ENCODE measurements around the gene TEX29. TPM values are rescaled to one million over a fixed set of nuclear protein-coding genes. Genes with fewer than 3 reads are reported as not detected.

Gene TEX29
- total RNA-seq, 1 experiment from 2014 or later: 0.45 TPM

DNA sequence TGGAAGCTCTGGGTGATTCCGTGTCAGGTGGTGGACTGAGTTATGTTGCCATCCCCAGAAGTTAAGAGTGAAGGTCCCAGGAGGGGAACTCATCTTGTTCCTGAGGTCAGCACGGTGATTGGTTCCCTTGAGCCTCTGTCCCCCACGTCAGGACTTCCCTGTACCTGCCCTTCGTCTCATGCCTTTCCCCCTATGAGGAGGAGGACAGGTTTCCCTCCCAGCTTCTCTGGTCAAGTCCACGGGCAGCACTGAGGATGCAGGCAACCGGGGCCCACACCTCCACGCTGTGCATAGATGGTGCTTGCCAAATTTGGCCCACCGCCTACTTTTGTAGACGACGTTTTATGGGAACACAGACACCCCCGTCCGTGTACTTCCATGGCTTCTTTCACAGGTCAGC is 42.7 kb downstream of the TEX29 start:
- CTCF ChIA-PET: no interaction called here
- no peak for DNase-seq (ENCODE audit: low spot score)
- H3K27me3 ChIP-seq (replicated peaks; ENCODE audit: insufficient read depth, low read depth, low read length, poor library complexity): peaks cover 4% of the 10 kb centered on the region
- POLR2A ChIA-PET (ENCODE audit: low non-redundant PET): no interaction called here
- intact Hi-C loops (cut with micrococcal nuclease; ENCODE audit: unreplicated experiment): no loop called here
- BruUV-seq (replicated peaks): no TSS peak
- H3K9me3 ChIP-seq (ENCODE audit: low read depth, low read length, poor library complexity, severe bottlenecking): no peaks in the 10 kb centered on the region
- no peaks in the 10 kb centered on the region for H3K36me3 ChIP-seq (ENCODE audit: insufficient read depth, low read length, poor library complexity, severe bottlenecking)
- no peak overlapping the region for H3K4me3 ChIP-seq (ENCODE audit: low read depth, low read length, poor library complexity, severe bottlenecking)
- H3K27ac ChIP-seq (ENCODE audit: low read depth, low read length, poor library complexity, severe bottlenecking): no peak overlapping the region
- TF ChIP-seq EZH2 (IDR thresholded peaks at IDR 0.05; ENCODE audit: borderline replicate concordance, low read depth, low read length, poor library complexity, severe bottlenecking): no peak
- no peak for TF ChIP-seq CTCF (conservative IDR thresholded peaks at IDR 0.05; ENCODE audit: low read depth, low read length)
- H3K4me1 ChIP-seq (ENCODE audit: insufficient read depth, low read length, poor library complexity, severe bottlenecking): no peaks in the 10 kb centered on the region

DNA sequence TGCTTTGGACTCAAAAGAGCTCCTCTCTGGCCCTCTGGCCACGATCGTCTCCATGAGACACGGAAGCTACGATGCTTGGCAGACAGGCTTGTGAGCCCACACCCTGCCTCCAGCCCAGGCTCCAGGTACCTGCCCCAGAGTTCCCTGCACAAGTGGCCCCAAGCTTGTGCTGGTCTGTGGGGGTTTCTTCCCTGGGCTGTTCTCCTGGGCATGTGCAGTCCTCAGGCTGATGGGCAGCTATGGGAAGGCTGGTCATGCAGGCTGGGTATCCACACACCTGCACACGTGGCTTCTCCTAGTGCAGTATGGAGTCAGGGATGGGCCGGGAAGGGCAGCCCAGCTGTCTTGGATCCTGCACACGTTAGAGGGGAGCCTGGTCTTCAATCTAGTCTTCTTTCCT is 43.1 kb downstream of the TEX29 start:
- no peaks in the 10 kb centered on the region for H3K36me3 ChIP-seq (ENCODE audit: insufficient read depth, low read length, poor library complexity, severe bottlenecking)
- H3K27me3 ChIP-seq (replicated peaks; ENCODE audit: insufficient read depth, low read depth, low read length, poor library complexity): peaks cover 4% of the 10 kb centered on the region
- no peak overlapping the region for H3K4me3 ChIP-seq (ENCODE audit: low read depth, low read length, poor library complexity, severe bottlenecking)
- BruUV-seq (replicated peaks): no TSS peak
- H3K9me3 ChIP-seq (ENCODE audit: low read depth, low read length, poor library complexity, severe bottlenecking): no peaks in the 10 kb centered on the region
- ChIA-PET CTCF (no interaction called here), POLR2A (ENCODE audit: low non-redundant PET) (no interaction called here)
- no peaks in the 10 kb centered on the region for H3K4me1 ChIP-seq (ENCODE audit: insufficient read depth, low read length, poor library complexity, severe bottlenecking)
- no peak for DNase-seq (ENCODE audit: low spot score)
- TF ChIP-seq EZH2 (IDR thresholded peaks at IDR 0.05; ENCODE audit: borderline replicate concordance, low read depth, low read length, poor library complexity, severe bottlenecking) (no peak), CTCF (conservative IDR thresholded peaks at IDR 0.05; ENCODE audit: low read depth, low read length) (no peak)
- intact Hi-C loops (cut with micrococcal nuclease; ENCODE audit: unreplicated experiment): no loop called here
- no peak overlapping the region for H3K27ac ChIP-seq (ENCODE audit: low read depth, low read length, poor library complexity, severe bottlenecking)

DNA sequence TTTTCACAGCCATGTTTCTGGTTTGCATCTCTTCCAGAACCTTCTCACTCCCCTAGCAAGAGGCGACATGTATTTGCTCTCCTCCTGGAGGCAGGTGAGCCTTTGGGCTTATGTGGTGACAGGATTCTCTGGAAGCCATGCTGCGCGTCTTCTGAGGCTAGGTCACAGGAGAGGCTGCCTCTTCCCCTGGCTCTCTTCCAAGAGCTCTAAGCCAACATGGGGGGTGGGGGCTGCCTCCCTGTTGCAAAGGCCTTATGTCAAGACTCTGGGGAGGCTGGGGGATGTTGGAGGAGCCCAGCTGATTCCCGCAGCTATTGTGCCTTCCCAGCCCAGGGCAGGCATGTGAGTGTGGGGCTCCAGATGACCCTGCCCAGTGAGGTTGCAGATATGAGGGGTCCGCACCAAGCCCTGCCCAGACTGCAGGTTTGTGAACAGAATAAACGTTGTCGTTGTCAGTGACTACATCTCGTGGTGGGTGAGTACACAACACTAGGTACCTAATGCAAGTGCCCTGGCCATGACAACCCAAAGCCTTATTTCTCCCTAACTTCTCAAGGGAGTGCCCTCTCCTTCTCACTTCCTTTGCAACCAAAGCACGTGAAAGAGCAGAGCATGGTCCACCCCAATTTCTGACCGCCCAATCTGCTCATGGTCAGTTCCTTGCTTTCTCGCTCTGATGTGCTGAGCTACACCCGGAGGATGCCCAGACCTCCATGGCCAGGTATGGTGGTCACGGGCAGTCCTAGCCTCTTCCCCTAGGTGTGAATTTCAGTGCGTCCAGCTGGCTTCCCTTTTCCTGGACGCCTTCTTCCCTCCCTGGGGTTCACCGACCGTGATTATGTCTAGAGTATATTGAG is 44.9 kb downstream of the TEX29 start:
- intact Hi-C loops (cut with micrococcal nuclease; ENCODE audit: unreplicated experiment): no loop called here
- H3K27ac ChIP-seq (ENCODE audit: low read depth, low read length, poor library complexity, severe bottlenecking): no peak overlapping the region
- H3K9me3 ChIP-seq (ENCODE audit: low read depth, low read length, poor library complexity, severe bottlenecking): no peaks in the 10 kb centered on the region
- BruUV-seq (replicated peaks): no TSS peak
- no peak for DNase-seq (ENCODE audit: low spot score)
- no peaks in the 10 kb centered on the region for H3K4me1 ChIP-seq (ENCODE audit: insufficient read depth, low read length, poor library complexity, severe bottlenecking)
- H3K27me3 ChIP-seq (replicated peaks; ENCODE audit: insufficient read depth, low read depth, low read length, poor library complexity): peaks cover 4% of the 10 kb centered on the region
- CTCF ChIA-PET: no interaction called here
- H3K36me3 ChIP-seq (ENCODE audit: insufficient read depth, low read length, poor library complexity, severe bottlenecking): no peaks in the 10 kb centered on the region
- H3K4me3 ChIP-seq (ENCODE audit: low read depth, low read length, poor library complexity, severe bottlenecking): no peak overlapping the region
- TF ChIP-seq EZH2 (IDR thresholded peaks at IDR 0.05; ENCODE audit: borderline replicate concordance, low read depth, low read length, poor library complexity, severe bottlenecking) (no peak), CTCF (conservative IDR thresholded peaks at IDR 0.05; ENCODE audit: low read depth, low read length) (no peak)
- POLR2A ChIA-PET (ENCODE audit: low non-redundant PET): no interaction called here
